Measurements from ENCODE around the gene AKAP3.

Gene AKAP3

DNA sequence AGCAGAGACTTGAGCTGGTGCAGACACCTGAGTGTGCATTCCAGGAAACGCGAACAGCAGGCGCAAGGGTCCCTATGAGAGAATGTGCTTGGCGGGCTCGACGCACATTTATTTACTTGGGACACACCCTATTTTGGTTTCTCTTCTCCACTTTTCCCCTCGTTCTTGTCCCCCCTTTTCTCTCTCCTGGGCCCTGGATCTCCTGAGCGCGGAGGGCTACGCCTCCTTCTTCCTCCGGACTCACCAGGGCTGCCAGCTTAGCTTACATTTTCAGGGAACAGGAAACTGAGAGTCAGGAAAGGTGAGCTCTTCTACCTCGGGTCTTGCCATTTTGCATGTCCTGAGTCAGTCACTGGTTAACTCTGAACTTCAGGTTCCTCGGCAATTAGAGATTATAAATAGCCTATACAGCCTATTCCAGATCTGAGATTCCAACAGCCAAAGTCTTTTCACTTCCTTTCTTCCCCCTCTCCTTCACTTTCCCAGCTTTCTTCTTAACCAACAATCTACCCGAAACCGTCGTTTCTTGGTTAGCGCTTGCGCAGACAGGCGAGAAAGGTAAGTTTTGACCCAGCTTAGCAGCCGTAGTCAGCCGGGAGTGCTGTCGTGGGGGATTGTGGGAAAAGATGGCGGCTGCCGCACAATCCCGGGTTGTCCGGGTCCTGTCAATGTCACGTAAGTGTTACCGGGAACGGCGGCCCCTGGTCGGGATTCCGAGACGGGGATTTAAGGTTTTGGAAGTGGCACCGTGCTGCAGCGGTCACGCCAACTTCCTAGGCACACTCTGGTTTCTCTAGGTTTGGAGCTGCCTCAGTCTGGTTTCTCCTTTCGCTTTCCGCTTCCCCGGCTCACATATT lies at the start of gene AKAP3, which contains the start of gene NDUFA9:
TSS of gene AKAP3 (minus strand) at position 551 of the 857 bp plus-strand sequence. CDS start 10,855 bp downstream, outside the sequence.
TSS of gene NDUFA9 (plus strand) at position 614 of the 857 bp plus-strand sequence. CDS start at position 627, 13 bp downstream.
- DNase-seq (ENCODE audit: low read depth in 2 of 2): peak; percentile 65 to 71

DNA sequence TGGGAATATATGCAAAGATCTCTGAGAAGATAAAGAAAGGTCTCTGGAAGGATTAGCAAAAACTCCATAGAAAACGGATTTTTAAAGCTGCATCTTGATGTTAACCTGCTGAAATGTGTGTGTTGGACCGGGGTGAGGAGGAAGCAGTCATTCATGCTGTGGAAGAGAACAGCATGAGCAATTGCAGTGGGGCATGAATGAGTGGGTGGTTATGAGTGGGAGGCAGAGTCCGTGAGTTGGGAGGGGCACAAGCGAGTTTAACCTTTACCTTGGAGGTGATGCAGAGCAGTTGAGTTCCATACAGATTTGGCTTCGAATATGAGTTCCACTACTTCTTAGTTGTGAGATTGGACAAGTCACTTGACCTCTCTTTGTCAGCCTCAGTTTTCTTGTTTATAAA lies 41.9 kb upstream of the AKAP3 start:
- DNase-seq (ENCODE audit: low read depth in 2 of 2): no peak

DNA sequence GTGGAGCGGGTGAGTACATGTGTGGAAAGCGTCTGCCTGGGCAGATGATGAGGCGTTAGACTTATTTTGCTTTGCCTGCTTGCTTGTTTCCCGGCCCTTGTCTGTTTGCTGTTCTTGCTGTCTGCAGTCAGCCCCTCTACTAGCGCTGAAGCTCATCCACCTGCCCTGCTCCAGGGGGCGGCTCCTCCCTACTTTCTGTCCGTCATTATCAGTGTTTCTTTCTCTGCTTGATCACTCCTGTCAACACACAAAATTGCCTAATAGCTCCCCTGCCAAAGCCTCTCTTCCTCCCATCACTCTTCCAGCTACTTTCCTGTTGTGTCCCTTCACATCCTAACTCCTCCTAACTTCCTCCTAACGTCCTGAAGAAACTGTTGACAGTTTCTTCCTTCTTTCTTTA lies 36.5 kb upstream of the AKAP3 start:
- no peak for DNase-seq (ENCODE audit: low read depth in 2 of 2)

DNA sequence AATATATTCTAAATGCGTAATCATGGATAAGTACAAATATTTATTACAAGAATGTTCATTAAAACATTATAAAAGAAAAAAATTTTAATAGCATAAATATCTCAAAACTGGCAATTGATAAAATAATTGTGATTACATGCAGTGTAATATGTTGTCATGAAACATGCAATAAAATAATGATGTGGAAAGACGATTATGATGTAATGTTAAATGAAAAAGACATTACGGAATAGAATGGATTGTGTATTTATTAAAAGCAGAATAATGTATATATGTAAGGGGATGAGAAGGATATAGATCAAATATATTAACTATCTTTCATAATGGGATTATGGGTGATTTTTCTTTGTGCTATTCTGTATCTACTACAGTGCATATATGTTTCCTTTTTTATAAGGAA lies 32.9 kb upstream of the AKAP3 start:
- DNase-seq (ENCODE audit: low read depth in 2 of 2): no peak

DNA sequence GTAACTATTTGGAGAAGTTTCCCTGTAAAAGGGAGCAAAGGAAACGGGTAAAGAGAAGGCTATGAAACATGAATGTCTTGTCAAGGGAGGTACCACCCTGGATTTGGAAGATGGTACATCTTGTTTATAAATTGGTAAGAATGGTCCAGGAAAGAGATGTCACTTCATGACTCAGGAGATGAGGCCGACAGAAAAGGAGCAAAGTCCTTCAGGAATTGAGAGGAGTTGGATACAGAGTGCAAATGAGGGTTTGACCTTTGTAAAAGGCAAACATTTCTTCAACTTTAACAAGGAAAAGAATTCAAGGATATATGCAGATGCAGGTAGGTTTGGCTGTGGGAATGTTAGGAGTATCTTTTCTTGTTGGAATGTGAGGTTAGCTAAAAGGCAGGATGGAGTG lies 30.9 kb upstream of the AKAP3 start:
- no peak for DNase-seq (ENCODE audit: low read depth in 2 of 2)

DNA sequence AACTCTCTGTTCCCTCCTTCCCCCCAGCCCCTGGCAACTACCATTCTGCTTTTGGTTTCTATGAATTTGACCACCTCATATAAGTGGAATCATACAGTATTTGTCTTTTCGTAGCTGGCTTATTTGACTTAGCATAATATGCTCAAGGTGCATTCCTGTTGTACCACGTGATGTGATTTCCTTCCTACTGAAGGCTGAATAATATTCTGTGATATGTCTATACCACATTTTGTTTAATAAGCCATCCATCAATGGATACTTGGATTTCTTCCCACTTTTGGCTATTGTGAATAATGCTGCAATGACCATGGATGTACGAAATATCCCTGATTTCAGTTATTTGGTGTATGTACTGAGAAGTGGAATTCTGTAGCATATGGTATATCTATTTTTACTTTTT lies 16.4 kb upstream of the AKAP3 start:
- no peak for DNase-seq (ENCODE audit: low read depth in 2 of 2)

DNA sequence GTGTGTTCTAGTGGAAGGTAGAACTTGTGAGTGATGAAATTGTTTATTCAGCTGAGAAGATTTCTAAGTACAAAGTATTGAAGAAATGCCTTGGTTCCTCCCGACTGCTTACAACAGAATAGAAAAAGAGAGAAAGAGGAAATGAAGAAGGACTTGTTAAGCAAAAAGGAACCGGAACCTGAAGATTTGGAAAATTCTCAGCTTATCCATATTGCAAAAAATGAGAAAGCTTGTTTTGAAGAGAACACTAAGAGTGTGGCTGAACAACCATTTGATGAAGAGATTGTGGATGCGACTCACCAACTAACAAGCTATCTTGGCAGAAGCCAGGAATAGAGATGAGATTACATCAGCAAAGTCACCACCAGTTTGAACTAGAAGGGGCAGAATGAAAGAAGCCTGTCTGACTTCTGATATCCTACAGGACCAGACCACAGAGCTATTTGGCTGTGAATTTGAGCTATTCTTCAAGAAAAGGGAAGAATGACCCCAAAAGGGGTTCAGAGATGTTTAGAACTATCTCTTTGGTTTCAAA lies 15.2 kb upstream of the AKAP3 start:
- no peak for DNase-seq (ENCODE audit: low read depth in 2 of 2)

DNA sequence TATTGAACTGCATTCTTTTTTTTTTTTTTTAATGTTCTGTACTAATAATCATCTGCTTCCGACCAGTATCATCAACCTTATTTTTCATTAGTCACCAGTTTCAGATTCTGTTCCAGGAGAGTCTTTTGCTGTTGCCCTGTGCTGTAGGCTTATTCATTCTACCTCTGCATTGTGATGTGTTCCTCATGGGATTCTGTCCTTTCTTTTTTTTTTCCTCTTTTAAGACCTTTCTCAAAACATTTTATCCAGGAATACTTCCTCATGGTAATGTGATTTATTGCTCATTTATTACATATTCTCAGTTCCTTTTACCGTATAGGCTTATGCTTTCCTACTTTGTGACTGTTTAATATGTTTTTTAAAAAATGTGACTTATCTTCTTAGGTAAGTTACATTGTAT lies 4.8 kb upstream of the AKAP3 start:
- no peak for DNase-seq (ENCODE audit: low read depth in 2 of 2)

DNA sequence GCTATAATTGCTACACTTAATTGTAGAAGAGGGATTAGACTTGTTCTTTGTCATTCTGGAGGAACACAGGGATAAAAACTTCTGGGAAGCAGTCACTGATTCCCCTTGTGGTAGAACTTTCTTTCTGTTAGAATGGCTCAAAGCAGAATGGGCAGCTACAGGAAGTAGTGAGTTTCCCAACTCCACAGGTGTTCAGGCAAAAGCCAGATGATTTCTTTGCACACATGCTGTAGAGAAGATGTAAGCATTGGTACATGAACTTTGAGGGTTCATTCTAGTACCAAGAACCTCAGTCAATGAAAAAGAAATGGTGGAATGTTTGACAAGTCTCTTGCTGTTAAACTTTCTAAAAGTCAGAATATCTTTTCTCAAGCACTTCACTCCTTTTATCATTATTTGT lies 4.4 kb upstream of the AKAP3 start:
- DNase-seq (ENCODE audit: low read depth in 2 of 2): no peak

DNA sequence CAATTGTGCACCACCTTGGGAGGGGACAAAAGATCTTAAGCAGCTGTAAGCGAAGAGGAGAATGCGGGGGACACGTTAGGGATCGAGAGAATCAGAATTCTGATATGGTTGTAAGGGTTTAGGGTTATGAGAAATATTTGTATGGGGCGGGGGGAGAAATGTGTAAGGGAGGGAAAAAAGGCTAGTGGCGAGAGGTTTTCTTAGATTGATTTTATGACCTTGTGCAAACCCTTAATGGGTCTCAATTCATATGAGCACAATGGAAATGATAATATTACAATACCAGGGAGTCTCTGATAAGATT lies 459 bp upstream of the AKAP3 start:
- DNase-seq (ENCODE audit: low read depth in 2 of 2): no peak

DNA sequence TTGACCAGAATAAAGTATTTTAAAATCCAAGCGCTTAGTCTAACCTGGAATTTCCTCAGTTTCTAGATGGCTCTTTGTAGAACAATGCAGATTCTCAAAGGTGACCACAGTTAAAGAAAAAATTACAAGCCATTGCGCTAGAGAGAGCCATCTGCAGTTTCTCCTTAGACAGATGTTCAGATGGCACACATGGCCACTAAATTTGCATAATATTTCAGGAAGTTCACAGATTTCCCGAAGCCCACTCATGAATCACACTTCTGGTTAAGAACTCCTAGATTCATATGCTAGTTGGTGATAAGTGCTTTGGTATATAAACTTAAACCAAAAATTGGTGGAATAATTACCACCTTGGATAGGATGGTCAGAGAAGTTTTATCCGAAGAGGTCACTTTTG lies 749 bp downstream of the AKAP3 start:
- no peak for DNase-seq (ENCODE audit: low read depth in 2 of 2)

DNA sequence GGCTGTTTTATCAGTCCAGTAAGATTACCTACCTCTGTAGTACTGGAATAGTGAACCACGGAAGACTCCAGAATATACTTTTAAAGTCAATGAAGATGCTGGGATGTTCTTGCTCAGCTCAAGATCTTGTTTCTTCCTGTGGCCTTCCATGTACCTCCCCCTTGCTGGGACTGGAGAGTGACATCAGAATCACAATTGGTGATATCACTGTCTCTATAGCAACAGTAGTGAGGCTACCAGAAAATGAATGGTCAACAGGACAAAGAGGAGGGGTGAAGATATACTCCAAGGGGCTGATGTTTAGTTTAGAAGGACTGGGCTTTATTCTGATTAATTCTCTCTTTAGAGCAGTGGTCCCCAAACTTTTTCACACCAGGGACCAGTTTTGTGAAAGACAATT lies 3.8 kb downstream of the AKAP3 start:
- DNase-seq (ENCODE audit: low read depth in 2 of 2): no peak

DNA sequence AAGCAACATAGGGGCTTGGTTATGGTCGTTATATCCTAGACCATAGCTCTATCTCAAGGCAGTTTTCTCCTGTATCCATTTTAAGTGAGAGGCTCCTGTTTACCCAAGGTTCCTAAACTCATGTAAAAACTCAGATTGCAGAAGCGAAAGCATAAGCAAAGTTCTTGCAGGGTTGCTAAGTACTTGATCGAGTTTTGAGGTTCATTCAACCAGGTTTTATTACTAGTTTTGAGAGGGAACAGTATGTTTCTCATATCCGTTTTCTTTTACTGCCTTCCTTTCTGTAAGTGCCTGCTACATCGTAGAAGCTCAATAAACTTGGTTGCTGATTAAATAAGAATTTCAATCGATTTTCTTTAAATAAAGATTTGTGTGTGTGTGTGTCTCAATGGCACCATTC lies 5.1 kb downstream of the AKAP3 start:
- no peak for DNase-seq (ENCODE audit: low read depth in 2 of 2)

DNA sequence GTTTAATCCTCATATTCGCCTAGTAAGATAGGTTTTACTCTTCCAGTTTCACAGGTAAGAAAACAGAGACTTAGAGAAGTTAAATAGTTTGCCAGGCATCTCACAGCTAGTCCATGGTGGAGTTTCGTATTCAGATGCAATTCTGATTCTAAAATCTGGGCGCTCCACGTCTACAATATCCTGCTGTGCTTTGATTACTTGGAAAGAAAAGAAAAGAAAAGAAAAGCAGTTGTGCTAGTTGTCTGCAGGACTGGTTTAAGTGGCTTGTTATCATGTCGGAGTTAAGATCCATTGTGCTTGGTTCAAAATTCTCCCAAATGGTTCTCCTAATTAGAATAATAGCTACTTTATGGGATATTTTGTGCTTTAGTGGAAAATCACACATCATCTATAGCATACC lies 18.6 kb downstream of the AKAP3 start:
- DNase-seq (ENCODE audit: low read depth in 2 of 2): no peak

DNA sequence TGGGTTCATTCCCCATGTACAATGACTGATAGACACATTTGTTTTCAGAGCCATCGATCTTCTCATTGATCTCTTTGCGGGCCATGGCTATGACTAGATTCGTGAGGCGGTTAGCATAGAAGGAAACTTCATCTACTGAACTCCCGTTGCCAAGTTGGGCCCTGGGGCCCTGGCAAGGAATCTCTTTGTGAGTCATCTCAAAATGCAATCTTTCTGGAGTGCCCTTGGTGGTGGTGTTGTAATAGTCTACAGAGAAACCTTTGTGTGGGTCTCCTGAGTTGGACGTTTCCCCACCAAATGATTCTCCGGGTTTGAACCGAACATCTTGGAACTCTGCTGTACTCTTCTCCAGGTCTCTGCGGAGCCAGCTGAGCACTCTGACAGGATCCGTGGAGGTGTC lies 20.4 kb downstream of the AKAP3 start:
- no peak for DNase-seq (ENCODE audit: low read depth in 2 of 2)

DNA sequence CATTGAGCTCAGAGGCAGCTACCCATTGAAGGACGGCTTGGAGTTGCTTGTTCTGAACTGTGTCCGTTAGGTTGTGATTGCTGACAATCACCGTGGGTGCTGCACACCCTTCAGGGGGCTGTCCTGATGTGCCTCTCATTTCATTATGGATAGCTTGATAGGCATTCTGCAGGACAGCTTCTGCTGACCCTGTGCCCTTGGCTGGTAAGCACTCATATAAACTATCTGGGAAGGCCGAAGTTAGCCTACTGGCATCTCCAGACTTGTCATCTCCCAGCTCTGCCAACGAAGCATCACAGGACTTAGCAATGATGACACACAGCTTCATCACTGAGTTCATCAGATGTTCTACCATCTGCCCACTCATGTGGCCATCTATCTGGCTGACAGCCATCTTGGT lies 22.3 kb downstream of the AKAP3 start:
- DNase-seq (ENCODE audit: low read depth in 2 of 2): no peak

DNA sequence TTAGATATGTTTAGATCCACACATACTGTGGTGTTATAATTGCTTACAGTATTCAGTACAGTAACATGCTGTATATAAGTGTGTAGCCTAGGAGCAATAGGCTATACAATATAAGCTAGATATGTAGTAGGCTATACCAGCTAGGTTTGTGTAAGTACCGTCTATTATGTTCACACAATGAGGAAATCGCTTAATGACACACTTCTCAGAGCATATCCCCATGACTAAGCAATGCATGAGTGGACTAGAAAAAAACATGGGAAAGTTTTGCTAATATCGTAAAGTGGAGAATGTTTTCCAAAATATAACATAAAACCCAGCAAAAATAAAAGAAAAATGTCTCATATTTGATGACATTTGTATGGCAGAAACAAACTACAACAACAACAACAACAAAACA lies 27.3 kb downstream of the AKAP3 start:
- no peak for DNase-seq (ENCODE audit: low read depth in 2 of 2)

DNA sequence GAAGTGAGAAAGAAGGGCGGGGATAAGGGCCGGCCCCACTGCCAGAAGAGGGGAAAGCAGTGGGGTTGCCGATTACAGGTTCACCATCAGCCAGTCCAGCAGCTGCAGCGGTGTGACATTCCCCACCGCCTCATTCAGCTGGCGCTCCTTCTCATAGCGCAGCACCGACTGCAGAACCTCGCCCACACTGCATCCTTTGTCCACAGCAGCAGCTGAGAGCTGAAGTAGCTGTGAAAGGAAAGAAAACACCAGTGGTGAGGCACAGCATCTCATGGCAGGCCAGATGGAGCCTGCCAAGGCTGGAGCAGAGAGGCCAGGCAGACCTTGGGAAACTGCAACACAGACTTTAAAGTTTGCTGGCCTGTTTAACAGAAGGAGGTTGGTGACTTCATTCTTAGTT lies 33.2 kb downstream of the AKAP3 start:
- DNase-seq (ENCODE audit: low read depth in 2 of 2): no peak

DNA sequence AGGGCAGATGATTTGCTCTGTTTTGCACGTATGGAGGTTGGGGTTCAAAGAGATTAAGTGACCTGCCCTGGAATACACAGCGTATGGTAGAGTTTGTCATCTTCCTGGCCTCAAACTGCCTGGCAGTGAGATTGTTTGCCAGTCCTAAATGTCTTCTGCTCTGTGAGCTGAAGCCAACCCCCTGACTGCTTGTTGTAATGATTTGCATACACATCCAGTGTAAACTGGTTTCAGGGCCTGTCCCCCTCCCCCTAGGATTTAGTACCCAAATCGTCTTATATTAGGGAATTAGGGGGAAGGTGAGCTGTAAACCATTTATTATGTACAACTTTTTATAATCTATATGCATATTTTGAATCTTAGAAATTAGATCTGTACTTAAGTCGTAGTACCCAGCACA lies 38.4 kb downstream of the AKAP3 start:
- DNase-seq (ENCODE audit: low read depth in 2 of 2): no peak

DNA sequence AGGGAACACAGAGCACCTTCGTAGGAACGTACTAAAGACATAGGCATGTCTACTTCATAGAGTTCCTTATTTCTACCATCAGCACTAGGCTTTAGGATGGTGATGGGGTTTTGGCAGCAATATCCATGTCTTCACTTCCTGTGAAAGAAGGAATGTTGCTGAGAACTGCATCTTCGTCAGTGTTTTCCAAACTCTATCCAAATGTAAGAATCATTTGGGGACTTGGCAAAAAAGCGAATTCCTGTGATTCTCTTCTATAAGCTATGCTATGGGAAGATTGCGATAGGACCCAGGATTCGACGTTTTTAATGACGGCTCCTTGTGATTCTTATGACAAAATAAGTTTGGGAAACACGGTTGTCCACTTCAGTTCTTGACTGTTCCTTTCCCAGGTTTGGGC lies 39.8 kb downstream of the AKAP3 start:
- DNase-seq (ENCODE audit: low read depth in 2 of 2): no peak

DNA sequence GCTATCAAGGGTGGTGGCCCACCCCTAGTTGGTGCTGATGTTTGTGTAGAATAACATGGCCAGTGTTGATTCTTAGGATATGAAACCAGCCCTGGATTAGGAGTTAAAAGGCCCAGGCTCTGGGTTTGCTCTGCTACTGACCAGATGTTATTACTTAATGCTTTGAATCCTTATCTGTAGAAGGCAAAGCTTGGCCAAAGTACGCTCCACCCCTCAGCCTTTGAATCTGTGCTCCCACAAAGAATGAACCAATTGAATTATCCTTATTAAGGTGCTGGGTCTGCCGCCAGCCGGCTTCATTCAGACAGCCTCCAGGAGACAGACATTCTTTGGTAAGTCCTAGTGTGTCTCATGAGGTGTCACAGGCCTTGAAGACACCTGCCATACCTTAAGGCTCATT lies 41.8 kb downstream of the AKAP3 start:
- DNase-seq (ENCODE audit: low read depth in 2 of 2): no peak

DNA sequence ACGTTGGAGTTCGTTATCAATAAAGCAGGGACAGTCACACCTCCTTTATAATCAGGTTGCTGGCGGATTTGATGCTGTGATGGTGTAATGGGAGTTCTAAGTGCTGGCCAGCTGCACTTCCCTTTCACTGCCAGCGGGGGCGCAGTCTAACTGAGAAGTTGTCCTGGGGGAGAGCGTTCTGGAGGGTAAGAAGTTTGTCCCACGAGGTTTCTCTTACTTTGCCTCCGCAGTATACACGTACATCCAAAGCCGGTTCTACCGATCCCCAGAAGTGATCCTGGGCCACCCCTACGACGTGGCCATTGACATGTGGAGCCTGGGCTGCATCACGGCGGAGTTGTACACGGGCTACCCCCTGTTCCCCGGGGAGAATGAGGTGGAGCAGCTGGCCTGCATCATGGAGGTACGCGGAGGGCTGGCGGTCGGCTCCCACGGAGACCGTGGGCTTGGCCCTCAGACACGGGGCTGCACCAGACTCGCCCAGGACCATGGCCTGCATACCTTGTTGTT lies 44.1 kb downstream of the AKAP3 start:
- peak; percentile 58 to 69 for DNase-seq (ENCODE audit: low read depth in 2 of 2)

DNA sequence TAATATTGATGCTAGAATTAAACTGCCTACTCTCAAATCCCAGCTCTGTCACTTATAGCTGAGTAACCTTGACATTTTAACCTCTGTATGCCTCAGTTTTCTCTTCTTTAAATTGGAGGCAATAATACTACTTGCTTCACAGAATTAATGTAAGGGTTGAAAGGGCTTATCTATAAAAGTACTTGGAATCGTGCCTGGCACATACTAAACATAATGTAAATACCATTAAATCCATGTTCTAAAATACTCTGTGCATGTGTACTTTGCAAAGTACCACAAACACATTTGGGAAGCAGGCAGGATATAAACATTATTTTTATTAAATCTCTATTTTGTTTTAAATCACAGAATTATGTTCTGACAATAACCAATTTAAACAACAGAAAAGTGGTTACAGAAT lies 44.9 kb downstream of the AKAP3 start:
- no peak for DNase-seq (ENCODE audit: low read depth in 2 of 2)

DNA sequence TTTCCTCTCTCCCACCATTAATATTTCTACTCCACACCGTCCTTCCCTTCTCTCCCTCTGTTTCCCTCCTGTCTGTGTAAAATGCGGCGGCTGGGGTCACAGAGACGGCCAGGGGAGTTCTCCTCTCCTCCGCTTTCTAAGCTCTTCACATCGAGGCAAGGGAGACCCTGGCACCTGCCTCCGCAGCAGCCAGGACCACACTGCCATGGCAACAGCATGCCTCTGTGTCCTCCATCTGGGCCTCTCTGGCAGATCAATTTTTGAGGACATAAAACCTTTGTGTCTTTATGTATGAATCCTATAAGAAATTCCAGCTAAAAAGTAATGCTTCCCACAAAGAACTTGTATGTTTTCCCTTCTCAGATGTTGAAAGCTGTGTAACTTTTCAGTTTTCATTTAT lies 45.4 kb downstream of the AKAP3 start:
- no peak for DNase-seq (ENCODE audit: low read depth in 2 of 2)

Measured in stimulated activated CD8-positive, alpha-beta memory T cell treated with anti-CD3 and anti-CD28 coated beads, Interleukin-7, amount 100 ng/mL, for 4 hours (primary cell).